ENCODE measurements around the gene ZSCAN32.

GRCh38 chr16:3444032-3444388, 43.2 kb upstream of the ZSCAN32 start:
- TF ChIP-seq TAF1 (IDR thresholded peaks at IDR 0.05; ENCODE audit: borderline replicate concordance, insufficient read depth, low read length) (peak; percentile 47; the same call in 1 of the 2 replicates), POLR2AphosphoS5 (IDR thresholded peaks at IDR 0.05; ENCODE audit: low read depth, low read length) (0 out of 2 replicates have a peak, but pooled peaks have one; percentile 40)

All from PFSK-1 (cell line).